B cell (primary cell): ENCODE results near the gene LRTM1. TPM values are rescaled to one million over a fixed set of nuclear protein-coding genes. Genes with fewer than 3 reads are reported as not detected.

Source experiments
- ATAC-seq: fragments of 200-7000 bp; cut with Tn5 transposase; one replicate; pipeline ENCODE4 v1.10.0; 2021; ENCODE audit warnings: low read depth, mild to moderate bottlenecking, moderate number of reproducible peaks, moderate library complexity
- CTCF ChIA-PET: fragments of 350-600 bp; sonication (Branson Sonifier 250); formaldehyde crosslinking; loops from one replicate; lab custom pipeline; 2021; ENCODE audit warnings: antibody characterized with exemption, inconsistent platforms; lab: Charles Lee
- POLR2A ChIA-PET: fragments of 350-600 bp; sonication (Branson Sonifier 250); formaldehyde crosslinking; loops from one replicate; lab custom pipeline; 2021; ENCODE audit warnings: antibody characterized with exemption; lab: Charles Lee
- DNase-seq: peaks from one replicate; pipeline ENCODE4 v3.0.0; 2013
- H2AFZ ChIP-seq: 2 replicates; pipeline ENCODE4 v1.6.1; 2012; ENCODE audit warnings: mild to moderate bottlenecking, low read depth, low read length; ENCODE audit not compliant: insufficient read depth, poor library complexity, severe bottlenecking
- H3K27ac ChIP-seq, 2 donors: 1 replicate in 1 of 2; 2 replicates in 1 of 2; pipeline ENCODE4 v1.5.1; 2012 to 2013; ENCODE audit warnings: low read length in 2 of 2, mild to moderate bottlenecking in 2 of 2, moderate library complexity in 1 of 2
- H3K27me3 ChIP-seq, 4 experiments: fragments of 200-600 bp in 1 of 4; sonication (generic) in 1 of 4; replicated peaks in 1 of 4; 1 replicate in 2 of 4; 2 replicates in 2 of 4; pipeline versions ENCODE4 v1.6.1 to v1.7.0; 2013 to 2016; ENCODE audit warnings: low read length in 3 of 4, mild to moderate bottlenecking in 2 of 4, mixed read lengths in 1 of 4, moderate library complexity in 1 of 4; ENCODE audit not compliant: insufficient read depth in 4 of 4, control insufficient read depth in 3 of 4; ENCODE audit errors: control extremely low read depth in 1 of 4
- H3K36me3 ChIP-seq, 2 experiments: replicated peaks in 1 of 2; 1 replicate in 1 of 2; 2 replicates in 1 of 2; pipeline versions ENCODE4 v1.6.1 to v1.7.1; 2013; ENCODE audit warnings: low read length in 1 of 2; ENCODE audit not compliant: insufficient read depth in 2 of 2, control insufficient read depth in 1 of 2; ENCODE audit errors: control extremely low read depth in 1 of 2, extremely low read depth in 1 of 2
- H3K4me1 ChIP-seq, 2 donors: fragments of 200-600 bp in 1 of 2; sonication (generic) in 1 of 2; 1 replicate in 1 of 2; 2 replicates in 1 of 2; pipeline versions ENCODE4 v1.5.1 to v1.6.1; 2013 to 2017; ENCODE audit warnings: low read length in 2 of 2; ENCODE audit not compliant: control insufficient read depth in 2 of 2, insufficient read depth in 2 of 2
- H3K4me2 ChIP-seq: replicated peaks from 2 replicates; pipeline ENCODE3; 2012; ENCODE audit warnings: mild to moderate bottlenecking, low read depth, low read length; ENCODE audit not compliant: poor library complexity, severe bottlenecking
- H3K4me3 ChIP-seq, 5 experiments: fragments of 200-600 bp in 1 of 5; sonication (generic) in 1 of 5; 1 replicate in 3 of 5; 2 replicates in 2 of 5; pipeline versions ENCODE4 v1.5.1 to v1.7.0; 2011 to 2016; ENCODE audit warnings: low read length in 4 of 5, mild to moderate bottlenecking in 4 of 5, low read depth in 2 of 5, control low read depth in 1 of 5, moderate library complexity in 1 of 5; ENCODE audit not compliant: insufficient read depth in 1 of 5; ENCODE audit errors: control extremely low read depth in 1 of 5, extremely low read depth in 1 of 5
- H3K79me2 ChIP-seq: fragments of 200-600 bp; sonication (generic); one replicate; pipeline ENCODE4 v1.6.0; 2016; ENCODE audit warnings: low read length; ENCODE audit not compliant: control insufficient read depth, insufficient read depth
- H3K9ac ChIP-seq: fragments of 200-600 bp; sonication (generic); 2 replicates; pipeline ENCODE4 v1.6.1; 2017; ENCODE audit warnings: mild to moderate bottlenecking, low read length, moderate library complexity
- H3K9me3 ChIP-seq, 3 donors: one replicate each; pipeline versions ENCODE4 v1.6.1 to v1.7.1; 2013; ENCODE audit warnings: low read length in 2 of 3; ENCODE audit not compliant: control insufficient read depth in 2 of 3, insufficient read depth in 1 of 3; ENCODE audit errors: control extremely low read depth in 1 of 3
- H4K20me1 ChIP-seq: 2 replicates; pipeline ENCODE4 v1.6.0; 2012; ENCODE audit warnings: mild to moderate bottlenecking, low read length; ENCODE audit not compliant: insufficient read depth, control insufficient read depth, poor library complexity, severe bottlenecking
- H3K27ac Mint-ChIP-seq: one replicate; pipeline ENCODE4 v1.8.0; 2021; ENCODE audit warnings: mixed read lengths
- H3K27me3 Mint-ChIP-seq: one replicate; pipeline ENCODE4 v1.8.0; 2021; ENCODE audit warnings: mixed read lengths
- H3K4me1 Mint-ChIP-seq: one replicate; pipeline ENCODE4 v1.8.0; 2021; ENCODE audit warnings: mixed read lengths
- H3K4me3 Mint-ChIP-seq: one replicate; pipeline ENCODE4 v1.8.0; 2021; ENCODE audit warnings: mixed read lengths
- H3K9me3 Mint-ChIP-seq: one replicate; pipeline ENCODE4 v1.8.0; 2022; ENCODE audit warnings: mixed read lengths; ENCODE audit not compliant: insufficient read depth
- CTCF ChIP-seq: fragments of 200-600 bp; IDR thresholded peaks from one replicate; pipeline ENCODE4 v1.8.0; 2022; ENCODE audit warnings: antibody characterized with exemption, mild to moderate bottlenecking
- EZH2 ChIP-seq: IDR thresholded peaks from 2 replicates; pipeline ENCODE4 v1.6.1; 2012; ENCODE audit warnings: borderline replicate concordance, low read depth, mild to moderate bottlenecking, moderate library complexity, low read length; ENCODE audit not compliant: insufficient read depth, poor library complexity, severe bottlenecking
- WGBS: methylation state at CpG from one replicate; pipeline ENCODE4 v1.1.5; 2013; ENCODE audit warnings: missing lambda C conversion rate; ENCODE audit not compliant: insufficient coverage; 5-methylcytosine and 5-hydroxymethylcytosine counted together
- intact Hi-C: fragments of 100-400 bp; cut with micrococcal nuclease; formaldehyde crosslinking; loops from one replicate; pipeline ENCODE4 v1.10.0; 2022
- polyA plus RNA-seq: library from polyadenylated mRNA; depleted of rRNA; stranded (reverse); fragments of >200 nt; gene quantifications from 2 replicates; pipeline ENCODE4 v1.2.3, GENCODE V29; 2012
- total RNA-seq, 2 donors: library from RNA; stranded (reverse); fragments of 120-200 nt in 1 of 2; gene quantifications; 1 replicate in 1 of 2; 2 replicates in 1 of 2; pipeline versions ENCODE4 v1.2.3 to v1.2.4, GENCODE V29; 2013 to 2022

LRTM1 gene
- total and polyA plus RNA-seq, 2 donors (not counting 1 experiment from before 2014, with no cell fraction given), result not detected

GRCh38 chr3:54900838-54901591 is 26.8 kb downstream of the LRTM1 start:
- Histone ChIP-seq H3K79me2 (no peaks in the 10 kb centered on the region), H3K4me3 (no peak overlapping the region), H3K36me3 (no peaks in the 10 kb centered on the region), H3K9ac (no peak overlapping the region), H3K9me3 (no peaks in the 10 kb centered on the region), H3K27me3 (no peaks in the 10 kb centered on the region), H3K4me2 (no peak overlapping the region), H4K20me1 (no peaks in the 10 kb centered on the region), H2AFZ (no peak overlapping the region), H3K4me1 (no peaks in the 10 kb centered on the region), H3K27ac (no peak overlapping the region)
- H3K9me3 Mint-ChIP-seq, result no peaks in the 10 kb centered on the region
- no peak overlapping the region for H3K4me3 Mint-ChIP-seq
- ATAC-seq (no peak), DNase-seq (no peak)
- WGBS, result 93% methylated on average over 6 of the region's 8 CpGs
- H3K27ac Mint-ChIP-seq, result no peak overlapping the region
- no peaks in the 10 kb centered on the region for H3K27me3 Mint-ChIP-seq
- intact Hi-C loops, result no loop called here
- ChIA-PET POLR2A (no interaction called here), CTCF (no interaction called here)
- no peak for TF ChIP-seq CTCF
- H3K4me1 Mint-ChIP-seq, result no peaks in the 10 kb centered on the region

GRCh38 chr3:54899273-54899672 is 28.6 kb downstream of the LRTM1 start:
- Mint-ChIP-seq H3K4me1 (no peaks in the 10 kb centered on the region), H3K9me3 (no peaks in the 10 kb centered on the region), H3K27ac (no peak overlapping the region), H3K27me3 (no peaks in the 10 kb centered on the region), H3K4me3 (no peak overlapping the region)
- intact Hi-C loops, result no loop called here
- Histone ChIP-seq H3K79me2 (no peaks in the 10 kb centered on the region), H3K27me3 (no peaks in the 10 kb centered on the region), H3K4me3 (no peak overlapping the region), H3K9ac (no peak overlapping the region), H4K20me1 (no peaks in the 10 kb centered on the region), H3K9me3 (no peaks in the 10 kb centered on the region), H3K4me2 (no peak overlapping the region), H3K4me1 (no peaks in the 10 kb centered on the region), H3K36me3 (no peaks in the 10 kb centered on the region), H3K27ac (no peak overlapping the region), H2AFZ (no peak overlapping the region)
- no peak for ATAC-seq
- 86% methylated on average over 5 of the region's 6 CpGs for WGBS
- TF ChIP-seq EZH2 (no peak), CTCF (no peak)
- CTCF ChIA-PET, result no interaction called here
- no peak for DNase-seq
- POLR2A ChIA-PET, result no interaction called here
